Mucosa of rectum (tissue), 2 donors: ENCODE data around the gene MYO1D.

ENCODE experiments used
- H3K27ac ChIP-seq, 2 donors: one replicate each; pipeline ENCODE4 v1.7.0; 2013; ENCODE audit warnings: inconsistent platforms in 2 of 2, low read depth in 2 of 2, low read length in 2 of 2
- H3K27me3 ChIP-seq, 2 donors: one replicate each; pipeline ENCODE4 v1.7.0; 2013; ENCODE audit warnings: low read length in 2 of 2; ENCODE audit not compliant: control insufficient read depth in 2 of 2, insufficient read depth in 2 of 2
- H3K36me3 ChIP-seq, 2 donors: one replicate each; pipeline ENCODE4 v1.7.0; 2013; ENCODE audit warnings: low read length in 2 of 2; ENCODE audit not compliant: control insufficient read depth in 2 of 2, insufficient read depth in 2 of 2
- H3K4me1 ChIP-seq, 2 donors: one replicate each; pipeline ENCODE4 v1.7.0; 2013; ENCODE audit warnings: low read length in 2 of 2, mild to moderate bottlenecking in 1 of 2; ENCODE audit not compliant: control insufficient read depth in 2 of 2, insufficient read depth in 2 of 2
- H3K4me3 ChIP-seq, 2 donors: one replicate each; pipeline ENCODE4 v1.7.0; 2013; ENCODE audit warnings: low read length in 2 of 2
- H3K9ac ChIP-seq, 2 donors: one replicate each; pipeline ENCODE4 v1.7.0; 2013; ENCODE audit warnings: low read length in 2 of 2, low read depth in 1 of 2, mild to moderate bottlenecking in 1 of 2
- H3K9me3 ChIP-seq, 2 donors: one replicate each; pipeline ENCODE4 v1.7.0; 2013; ENCODE audit warnings: low read length in 2 of 2; ENCODE audit not compliant: control insufficient read depth in 2 of 2
- donor health status: healthy.
- donor health status: Normal muscosa, but diverticular disease.

Gene MYO1D

DNA sequence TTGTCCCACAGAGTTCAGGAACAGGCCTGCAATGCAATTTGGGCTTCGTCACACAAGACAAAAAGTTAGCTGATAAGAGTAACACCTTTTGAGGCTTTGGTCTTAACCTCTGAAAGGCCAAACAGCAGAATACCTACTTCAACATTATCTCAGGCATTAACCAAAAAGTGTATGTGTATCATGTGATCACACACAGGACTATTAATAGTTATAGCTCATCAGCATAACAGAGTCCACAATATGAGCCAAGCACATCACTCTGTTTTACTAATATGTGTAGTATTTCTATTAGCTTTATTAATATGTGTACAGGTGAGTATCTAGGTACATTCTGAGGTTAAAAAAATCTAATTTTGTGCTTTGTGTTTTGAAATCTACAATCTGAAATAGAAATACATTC, 30.8 kb downstream of the MYO1D start:
- H3K9ac ChIP-seq, result no peak overlapping the region
- peaks cover 9 to 13% of the 10 kb centered on the region in 2 donors for H3K4me1 ChIP-seq
- H3K27me3 ChIP-seq, result no peaks in the 10 kb centered on the region
- no peaks in the 10 kb centered on the region for H3K9me3 ChIP-seq
- H3K36me3 ChIP-seq, result no peaks in the 10 kb centered on the region
- no peak overlapping the region for H3K27ac ChIP-seq
- no peak overlapping the region for H3K4me3 ChIP-seq

DNA sequence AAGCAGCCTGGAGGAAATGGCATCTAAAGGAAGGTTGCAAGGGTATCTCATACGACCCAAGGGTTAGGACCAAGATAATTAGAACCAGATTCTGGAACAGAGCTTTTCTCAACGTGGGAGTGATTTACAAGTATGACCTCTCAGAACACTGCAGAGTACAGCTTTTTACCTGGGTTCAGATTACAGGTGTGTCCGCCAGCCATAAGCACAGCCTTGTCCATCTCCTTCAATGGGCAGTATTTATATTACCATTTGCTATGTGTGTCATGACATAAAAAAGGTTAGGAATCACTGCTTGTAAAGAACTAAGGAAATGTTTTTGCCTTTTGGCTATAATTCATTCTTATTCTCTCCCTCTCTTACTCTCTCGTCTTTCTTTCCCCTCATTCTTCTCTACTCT, 36.7 kb downstream of the MYO1D start:
- H3K9me3 ChIP-seq, result no peaks in the 10 kb centered on the region

DNA sequence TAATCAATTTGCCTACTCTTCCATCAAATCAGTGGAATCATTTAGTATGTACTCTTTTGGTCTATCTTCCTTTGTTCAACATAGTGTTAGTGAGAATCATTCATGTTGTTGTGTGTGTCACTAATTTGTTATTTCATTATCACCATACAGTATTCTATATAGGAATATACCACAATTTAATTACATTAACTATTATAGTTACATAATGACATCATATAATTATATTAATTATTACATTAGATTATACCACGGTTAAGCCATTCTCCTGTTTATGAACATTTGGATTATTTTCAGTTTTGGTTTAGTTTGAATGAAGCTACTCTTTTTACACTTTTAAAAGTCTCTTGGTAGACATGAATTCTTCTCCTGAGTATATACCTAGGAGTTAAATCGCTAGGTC, 40.4 kb downstream of the MYO1D start:
- H3K4me3 ChIP-seq, result no peak overlapping the region
- H3K27me3 ChIP-seq, result no peaks in the 10 kb centered on the region

More for the DNA sequence above, 36.7 kb downstream of the MYO1D start:
- H3K27me3 ChIP-seq, result no peaks in the 10 kb centered on the region
- no peak overlapping the region for H3K27ac ChIP-seq
- peaks cover 0 to 2% of the 10 kb centered on the region in 2 donors for H3K36me3 ChIP-seq
- H3K9ac ChIP-seq, result no peak overlapping the region
- no peak overlapping the region for H3K4me3 ChIP-seq
- H3K4me1 ChIP-seq, result peaks cover 0 to 9% of the 10 kb centered on the region in 2 donors

DNA sequence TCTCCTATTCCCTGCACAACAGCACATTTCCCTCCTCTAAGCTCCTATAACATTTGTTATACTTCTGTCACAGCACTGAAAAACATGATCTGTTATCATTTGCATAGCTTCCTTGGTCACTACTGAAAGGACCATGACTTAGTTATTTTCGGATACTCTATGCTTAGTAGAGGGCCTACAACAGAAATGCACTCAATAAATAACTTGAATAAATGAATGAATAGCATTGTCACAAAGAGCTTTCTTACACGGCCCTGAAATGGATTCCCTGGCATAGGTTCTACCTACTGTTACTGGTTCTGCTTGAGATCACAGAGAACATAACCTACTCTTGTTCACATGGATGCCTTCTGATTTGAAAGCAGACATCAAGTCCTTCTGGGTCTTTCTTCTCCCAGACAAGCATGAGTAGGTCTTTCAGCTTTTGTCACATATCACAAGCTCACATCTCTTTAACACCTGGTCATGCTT, 41.6 kb downstream of the MYO1D start:
- no peaks in the 10 kb centered on the region for H3K27me3 ChIP-seq
- peak overlapping the region in 1 of 2 donors; percentile 29 for H3K27ac ChIP-seq
- H3K36me3 ChIP-seq, result peaks cover 0 to 2% of the 10 kb centered on the region in 2 donors
- peaks cover 2 to 18% of the 10 kb centered on the region in 2 donors for H3K4me1 ChIP-seq
- no peaks in the 10 kb centered on the region for H3K9me3 ChIP-seq
- H3K4me3 ChIP-seq, result no peak overlapping the region
- H3K9ac ChIP-seq, result no peak overlapping the region

More for the DNA sequence above, 40.4 kb downstream of the MYO1D start:
- Histone ChIP-seq H3K36me3 (peaks cover 0 to 2% of the 10 kb centered on the region in 2 donors), H3K27ac (no peak overlapping the region), H3K9ac (no peak overlapping the region), H3K9me3 (no peaks in the 10 kb centered on the region), H3K4me1 (peaks cover 0 to 15% of the 10 kb centered on the region in 2 donors)

DNA sequence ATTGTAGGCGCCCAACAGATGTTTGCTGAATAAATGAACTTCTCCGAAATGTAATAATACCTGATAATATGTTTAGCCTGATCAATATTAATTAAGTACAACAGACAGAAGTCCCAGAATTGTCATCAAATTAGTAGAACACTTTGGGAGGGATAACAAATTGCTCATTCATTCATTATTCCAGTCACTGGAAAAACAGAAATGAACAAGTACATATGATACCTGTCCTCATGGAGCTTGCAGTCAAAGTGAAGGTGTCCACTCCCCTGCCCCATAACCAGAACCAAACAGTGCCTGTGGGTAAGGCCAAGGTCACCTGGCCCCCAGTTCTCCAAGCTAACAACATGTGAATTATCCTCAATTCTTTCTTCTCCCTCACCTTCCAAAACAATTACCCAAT, 42.8 kb downstream of the MYO1D start:
- H3K4me3 ChIP-seq, result no peak overlapping the region
- no peaks in the 10 kb centered on the region for H3K9me3 ChIP-seq
- H3K27me3 ChIP-seq, result no peaks in the 10 kb centered on the region
- H3K36me3 ChIP-seq, result no peaks in the 10 kb centered on the region
- no peak overlapping the region for H3K9ac ChIP-seq
- H3K4me1 ChIP-seq, result peaks cover 9 to 21% of the 10 kb centered on the region in 2 donors
- H3K27ac ChIP-seq, result peak overlapping the region in 1 of 2 donors; percentile 29

DNA sequence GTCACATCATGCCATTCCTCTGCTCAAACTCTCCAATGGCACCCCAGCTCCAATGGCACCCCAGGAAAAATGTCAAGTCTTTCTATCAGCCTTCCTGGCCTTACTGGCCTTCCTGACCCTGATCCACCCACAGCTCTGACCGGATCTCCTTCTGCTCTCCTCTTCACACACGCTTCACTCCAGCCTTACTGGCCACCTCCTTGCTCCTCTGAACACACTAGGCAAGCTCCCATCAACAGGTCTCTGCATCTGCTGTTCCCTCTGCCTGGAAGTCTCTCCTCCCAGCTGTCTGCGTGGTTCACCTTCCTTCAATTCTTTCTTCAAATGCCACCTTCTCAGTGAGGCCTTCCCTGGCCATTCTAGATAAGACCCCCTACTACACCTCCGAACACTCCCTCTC, 43.4 kb downstream of the MYO1D start:
- Histone ChIP-seq H3K36me3 (no peaks in the 10 kb centered on the region), H3K27ac (peak overlapping the region in 1 of 2 donors; percentile 4), H3K9me3 (no peaks in the 10 kb centered on the region), H3K4me3 (no peak overlapping the region), H3K4me1 (peaks cover 13 to 27% of the 10 kb centered on the region in 2 donors), H3K9ac (no peak overlapping the region), H3K27me3 (no peaks in the 10 kb centered on the region)

DNA sequence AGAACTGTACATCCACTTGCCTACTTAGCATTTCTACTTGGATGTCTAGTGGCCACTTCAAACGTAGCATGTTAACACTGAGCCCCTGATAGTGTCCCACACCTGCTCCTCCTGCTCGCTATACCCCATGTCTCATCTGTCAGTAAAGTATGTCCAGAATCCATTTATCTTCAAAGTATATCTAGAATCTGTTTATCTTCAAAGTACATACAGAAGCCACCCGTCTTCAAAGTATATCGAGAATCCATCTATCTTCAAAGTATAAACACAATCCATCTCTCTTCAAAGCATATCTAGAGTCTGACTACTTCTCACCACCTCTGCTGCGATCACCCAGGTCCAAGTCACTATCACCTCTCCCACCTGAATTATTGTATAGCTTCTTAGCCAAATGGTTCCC, 43.8 kb downstream of the MYO1D start:
- H3K27ac ChIP-seq, result peak overlapping the region in 1 of 2 donors; percentile 4
- H3K9ac ChIP-seq, result no peak overlapping the region
- H3K27me3 ChIP-seq, result no peaks in the 10 kb centered on the region
- no peak overlapping the region for H3K4me3 ChIP-seq
- H3K4me1 ChIP-seq, result peaks cover 14 to 29% of the 10 kb centered on the region in 2 donors
- H3K36me3 ChIP-seq, result no peaks in the 10 kb centered on the region
- H3K9me3 ChIP-seq, result no peaks in the 10 kb centered on the region

DNA sequence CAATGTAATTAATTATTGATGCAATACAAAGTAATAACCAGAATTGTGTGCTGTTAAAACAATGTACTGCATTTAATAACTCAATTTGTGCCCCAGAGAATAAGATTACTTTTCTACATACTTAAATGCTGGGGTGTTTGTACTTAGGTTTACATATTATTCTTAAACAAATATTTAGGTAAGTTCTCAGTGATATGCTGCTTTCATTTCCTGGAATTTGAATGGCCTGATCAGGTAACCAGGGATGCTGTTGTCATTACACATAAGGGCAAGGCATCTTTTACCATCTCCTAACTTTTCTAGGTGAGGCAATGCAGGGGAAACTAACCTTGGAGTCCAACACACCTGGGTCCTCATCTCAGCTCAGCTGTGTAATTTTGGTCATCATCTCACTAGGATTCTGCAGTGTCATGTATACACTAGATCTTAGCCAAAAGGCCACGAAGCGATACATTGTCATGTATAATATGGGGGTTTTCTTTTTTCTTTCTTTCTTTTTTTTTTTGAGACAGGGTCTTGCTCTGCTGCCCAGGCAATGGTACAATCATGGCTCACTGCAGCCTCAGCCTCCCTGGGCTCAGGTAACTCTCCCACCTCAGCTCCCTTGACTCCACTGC, 45.2 kb downstream of the MYO1D start:
- no peak overlapping the region for H3K4me3 ChIP-seq
- no peaks in the 10 kb centered on the region for H3K9me3 ChIP-seq
- H3K27ac ChIP-seq, result no peak overlapping the region
- no peaks in the 10 kb centered on the region for H3K27me3 ChIP-seq
- no peak overlapping the region for H3K9ac ChIP-seq
- no peaks in the 10 kb centered on the region for H3K36me3 ChIP-seq
- peaks cover 19 to 38% of the 10 kb centered on the region in 2 donors for H3K4me1 ChIP-seq

DNA sequence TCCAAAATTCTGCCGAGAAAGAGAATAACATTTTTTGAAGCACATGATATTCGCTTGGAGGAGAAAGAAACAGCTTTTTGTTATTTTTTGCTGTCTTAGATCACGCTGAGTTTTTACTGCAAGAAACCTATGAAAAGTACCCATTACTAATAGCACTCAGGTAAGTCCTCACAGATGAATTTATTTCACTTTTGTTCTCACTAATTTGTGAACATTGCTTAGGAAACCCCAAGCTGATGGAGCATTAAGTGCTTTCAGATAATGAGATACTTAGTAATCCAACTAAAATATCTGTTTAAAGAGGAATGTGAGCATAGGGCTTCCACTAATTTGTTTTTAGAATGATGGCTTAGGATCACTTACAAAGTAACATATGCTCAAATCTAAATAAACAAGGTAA, 45.7 kb downstream of the MYO1D start:
- H3K4me3 ChIP-seq, result no peak overlapping the region
- H3K27me3 ChIP-seq, result no peaks in the 10 kb centered on the region
- H3K36me3 ChIP-seq, result no peaks in the 10 kb centered on the region
- H3K9me3 ChIP-seq, result no peaks in the 10 kb centered on the region
- peaks cover 19 to 42% of the 10 kb centered on the region in 2 donors for H3K4me1 ChIP-seq
- H3K9ac ChIP-seq, result no peak overlapping the region
- H3K27ac ChIP-seq, result no peak overlapping the region

DNA sequence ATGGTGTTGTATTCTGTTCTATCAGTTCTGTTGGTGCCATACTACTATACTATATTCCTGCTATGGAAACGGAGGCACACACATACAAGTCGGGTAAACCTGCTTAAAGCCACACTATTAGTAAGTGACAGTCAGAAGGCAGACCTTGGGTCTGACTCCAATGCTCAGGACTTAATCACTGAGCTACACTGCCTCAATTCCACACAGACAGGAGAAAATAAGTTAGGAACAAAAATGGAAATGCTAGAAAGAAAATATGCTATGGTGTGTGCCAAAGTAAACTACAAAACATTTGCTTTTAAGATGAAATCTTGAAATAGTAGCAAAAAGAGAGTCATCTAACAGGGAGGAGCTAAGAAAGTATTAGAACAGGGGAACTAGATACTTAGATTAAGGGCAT, 48.1 kb downstream of the MYO1D start:
- Histone ChIP-seq H3K9ac (peak overlapping the region; percentile 60 to 62), H3K4me1 (peaks cover 30 to 54% of the 10 kb centered on the region in 2 donors), H3K4me3 (peak overlapping the region; percentile 60 to 63)

More for the DNA sequence above, 48.1 kb downstream of the MYO1D start:
- Histone ChIP-seq H3K27me3 (no peaks in the 10 kb centered on the region), H3K36me3 (no peaks in the 10 kb centered on the region), H3K27ac (peak overlapping the region; percentile 83 to 92), H3K9me3 (no peaks in the 10 kb centered on the region)
